HepG2 (cell line): Measurements from ENCODE around the gene CACNA1F. TPM values are rescaled to one million over a fixed set of nuclear protein-coding genes. Genes with fewer than 3 reads are reported as not detected.
A peak's percentile ranks its signal among the peaks of the same experiment; 100 is the strongest.

ENCODE experiments used
- ATAC-seq: fragments of 200-7000 bp; cut with Tn5 transposase; 3 replicates; pipeline ENCODE4 v1.9.1; 2020; ENCODE audit warnings: mild to moderate bottlenecking, moderate library complexity
- BruUV-seq: library from RNA; stranded (reverse); fragments of 400-500 nt; replicated peaks from 2 replicates; lab custom pipeline; 2021; lab: Mats Ljungman, UMichigan
- CTCF ChIA-PET: fragments of 300-600 bp; formaldehyde crosslinking; extraction: SDS; loops from one replicate; lab custom pipeline; 2021; ENCODE audit warnings: low total read pairs, inconsistent platforms, low intra/inter-chr PET ratio; lab: Yijun Ruan, JAX
- POLR2A ChIA-PET: fragments of 350-600 bp; sonication (Branson Sonifier 250); formaldehyde crosslinking; loops from one replicate; lab custom pipeline; 2020; ENCODE audit warnings: antibody characterized with exemption, inconsistent platforms; lab: Yijun Ruan, JAX
- DNase-seq: peaks from one replicate; pipeline ENCODE4 v3.0.0-alpha.2; 2015; ENCODE audit warnings: low spot score
- FAIRE-seq: peaks from 3 replicates; lab custom pipeline; 2011; peaks lifted over from hg19 to GRCh38; lab: Jason Lieb, UNC
- H2AFZ ChIP-seq: one replicate; pipeline ENCODE4 v1.6.1; 2011; ENCODE audit warnings: low read length, inconsistent platforms
- H3K27ac ChIP-seq: fragments of 300-600 bp; 3 replicates; pipeline ENCODE4 v1.8.0; 2011; ENCODE audit warnings: mixed run types, mild to moderate bottlenecking, mixed read lengths, low read length, inconsistent platforms; ENCODE audit not compliant: insufficient read depth; ENCODE audit errors: extremely low read length
- H3K27me3 ChIP-seq, 2 experiments: fragments of 200-600 bp in 1 of 2; 2 replicates in 1 of 2; 3 replicates in 1 of 2; pipeline versions ENCODE4 v1.6.0 to v1.8.0; 2011; ENCODE audit warnings: low read length in 2 of 2, mild to moderate bottlenecking in 2 of 2, moderate library complexity in 2 of 2, inconsistent platforms in 1 of 2; ENCODE audit not compliant: insufficient read depth in 2 of 2, control insufficient read depth in 1 of 2
- H3K36me3 ChIP-seq, 2 experiments: fragments of 200-600 bp in 1 of 2; replicated peaks in 1 of 2; 2 replicates in 1 of 2; 3 replicates in 1 of 2; pipeline versions ENCODE4 v1.5.1 to v1.8.0; 2011; ENCODE audit warnings: low read length in 2 of 2, inconsistent platforms in 1 of 2; ENCODE audit not compliant: insufficient read depth in 2 of 2, control insufficient read depth in 1 of 2
- H3K4me1 ChIP-seq: 2 replicates; pipeline ENCODE4 v1.5.1; 2012; ENCODE audit warnings: low read length, inconsistent platforms; ENCODE audit not compliant: insufficient read depth
- H3K4me2 ChIP-seq: 2 replicates; pipeline ENCODE4 v1.6.0; 2011; ENCODE audit warnings: low read depth, low read length, inconsistent platforms
- H3K4me3 ChIP-seq, 3 experiments: fragments of 200-600 bp in 1 of 3; sonication (generic), shearing (Covaris generic) in 1 of 3; replicated peaks in 1 of 3; 2 replicates each; pipeline ENCODE4 v1.5.1; 2011 to 2016; ENCODE audit warnings: low read length in 3 of 3, inconsistent platforms in 2 of 3, low read depth in 2 of 3, mild to moderate bottlenecking in 2 of 3, control low read depth in 1 of 3, mixed read lengths in 1 of 3; ENCODE audit not compliant: insufficient read depth in 1 of 3
- H3K79me2 ChIP-seq: one replicate; pipeline ENCODE4 v1.6.1; 2011; ENCODE audit warnings: low read length, inconsistent platforms; ENCODE audit not compliant: insufficient read depth
- H3K9ac ChIP-seq: 2 replicates; pipeline ENCODE4 v1.6.0; 2011; ENCODE audit warnings: mild to moderate bottlenecking, low read depth, low read length, inconsistent platforms; ENCODE audit not compliant: insufficient read depth
- H3K9me3 ChIP-seq: 2 replicates; pipeline ENCODE4 v1.5.1; 2012; ENCODE audit warnings: mild to moderate bottlenecking, low read length
- H4K20me1 ChIP-seq: 2 replicates; pipeline ENCODE4 v1.6.0; 2011; ENCODE audit warnings: inconsistent platforms, mild to moderate bottlenecking, low read length, moderate library complexity; ENCODE audit not compliant: insufficient read depth
- BRCA1 ChIP-seq: sonication (generic); formaldehyde crosslinking; IDR thresholded peaks from 2 replicates; pipeline ENCODE4 v1.4.0; 2020; ENCODE audit warnings: missing genetic modification reagents
- CAMTA2 ChIP-seq: sonication (generic); formaldehyde crosslinking; IDR thresholded peaks from 2 replicates; pipeline ENCODE4 v1.4.0; 2020; ENCODE audit warnings: mild to moderate bottlenecking, missing genetic modification reagents, borderline replicate concordance
- NCOR1 ChIP-seq: fragments of 200-600 bp; sonication (generic); IDR thresholded peaks from 2 replicates; pipeline ENCODE4 v1.7.0; 2017; ENCODE audit warnings: antibody characterized with exemption, low read length, borderline replicate concordance
- PPARG ChIP-seq: conservative IDR thresholded peaks from 2 replicates; pipeline ENCODE4 v1.6.1; 2016; ENCODE audit warnings: missing biosample characterization, missing genetic modification reagents
- RXRA ChIP-seq: sonication (generic); formaldehyde crosslinking; IDR thresholded peaks from 2 replicates; pipeline ENCODE4 v1.5.1; 2020; ENCODE audit warnings: missing genetic modification reagents
- SALL1 ChIP-seq: sonication (generic); formaldehyde crosslinking; IDR thresholded peaks from 2 replicates; pipeline ENCODE4 v1.8.0; 2022; ENCODE audit warnings: mild to moderate bottlenecking, missing genetic modification reagents
- ZSCAN9 ChIP-seq: IDR thresholded peaks from 2 replicates; pipeline ENCODE4 v1.6.1; 2016; ENCODE audit warnings: borderline replicate concordance
- WGBS: methylation state at CpG from one replicate; pipeline ENCODE4 v1.1.6; 2017; ENCODE audit warnings: low lambda C conversion rate; 5-methylcytosine and 5-hydroxymethylcytosine counted together
- in situ Hi-C: cut with HindIII; loops from 2 replicates; pipeline ENCODE4 v1.10.0; 2017; ENCODE audit warnings: low pct_unique_long_range_greater_than_20kb; ENCODE audit not compliant: extremely low pct_ligation_motif_present
- intact Hi-C: fragments of 100-400 bp; cut with micrococcal nuclease; formaldehyde crosslinking; loops from one replicate; pipeline ENCODE4 v1.10.0; 2022; ENCODE audit not compliant: unreplicated experiment
- polyA plus RNA-seq, 8 experiments: library from polyadenylated mRNA; depleted of rRNA in 3 of 8; stranded (reverse) in 7 of 8; unstranded in 1 of 8; fragments of >200 nt; fragmentation: Illumina TruSeq in 4 of 8; extraction: Trizol in 4 of 8; gene quantifications; 2 replicates each; pipeline versions ENCODE4 v1.2.1 to v1.2.3, GENCODE V29; 2011 to 2016; ENCODE audit warnings: low read depth in 4 of 8, missing spikeins in 1 of 8, mixed read lengths in 1 of 8; ENCODE audit not compliant: insufficient read depth in 1 of 8
- total RNA-seq, 5 experiments: library from RNA; depleted of rRNA; stranded (reverse); fragments of >200 nt; fragmentation: Illumina TruSeq; extraction: Trizol; gene quantifications; 2 replicates each; pipeline ENCODE4 v1.2.3, GENCODE V29; 2016; ENCODE audit warnings: low read depth in 1 of 5
- TF ChIP-seq, protein P1 (sequence below): sonication (generic); formaldehyde crosslinking; IDR thresholded peaks from 2 replicates; pipeline ENCODE4 v1.5.1; 2020; ENCODE audit warnings: mild to moderate bottlenecking, missing genetic modification reagents, moderate library complexity
- TF ChIP-seq, protein P2 (sequence below): sonication (generic); formaldehyde crosslinking; IDR thresholded peaks from 2 replicates; pipeline ENCODE4 v1.5.0; 2020; ENCODE audit warnings: mild to moderate bottlenecking, missing genetic modification reagents
- TF ChIP-seq, protein P3 (sequence below): IDR thresholded peaks from 2 replicates; pipeline ENCODE4 v1.6.1; 2016

CACNA1F gene
- total and polyA plus RNA-seq, 2 of the 13 experiments (the other 11 are each of a cell fraction or from before 2014, with no cell fraction given) = 0.03 TPM; not detected in 1

DNA sequence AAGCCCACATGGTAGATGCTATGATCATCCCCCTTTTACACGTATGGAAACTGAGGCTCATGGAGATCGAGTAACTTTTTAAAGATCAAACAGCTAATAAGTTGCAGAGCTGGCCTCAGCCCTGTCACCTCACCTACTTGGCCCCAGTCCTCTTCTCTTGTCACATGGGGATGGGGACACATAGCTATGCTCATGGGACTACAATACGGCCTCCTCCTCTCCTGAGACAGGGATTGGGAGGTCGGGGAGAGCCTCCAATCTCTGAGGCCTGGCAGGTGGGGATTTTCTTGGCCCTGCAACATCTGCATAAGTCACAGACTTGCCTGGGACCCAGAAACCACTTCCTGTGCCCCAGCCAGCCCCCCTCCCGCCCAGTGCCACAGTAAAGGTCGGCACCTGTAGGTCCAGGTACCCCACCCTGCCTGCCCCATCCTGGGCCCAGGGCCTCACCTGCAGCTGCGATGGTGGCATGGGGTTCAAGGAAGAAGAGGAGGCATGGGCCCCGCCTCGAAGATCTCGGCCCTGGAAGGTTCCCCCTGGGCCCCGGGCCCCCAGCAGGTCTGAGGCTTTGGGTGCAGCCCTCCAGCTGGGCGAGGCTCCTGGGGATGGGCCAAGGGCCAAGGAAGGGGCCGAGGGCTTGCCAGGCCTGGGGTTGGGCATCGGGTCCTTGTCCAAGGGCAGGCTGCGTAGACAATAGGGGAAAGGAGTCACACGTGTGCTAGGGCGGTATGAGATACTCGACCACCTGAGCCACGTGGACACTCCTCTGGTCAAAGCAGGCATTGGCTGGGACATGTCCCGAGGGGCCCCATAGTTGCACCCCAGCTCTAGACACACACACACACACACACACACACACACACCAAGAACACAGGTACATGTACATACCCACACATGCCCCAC lies 25.0 kb upstream of the CACNA1F start (continued):
- TF ChIP-seq, protein P1, sequence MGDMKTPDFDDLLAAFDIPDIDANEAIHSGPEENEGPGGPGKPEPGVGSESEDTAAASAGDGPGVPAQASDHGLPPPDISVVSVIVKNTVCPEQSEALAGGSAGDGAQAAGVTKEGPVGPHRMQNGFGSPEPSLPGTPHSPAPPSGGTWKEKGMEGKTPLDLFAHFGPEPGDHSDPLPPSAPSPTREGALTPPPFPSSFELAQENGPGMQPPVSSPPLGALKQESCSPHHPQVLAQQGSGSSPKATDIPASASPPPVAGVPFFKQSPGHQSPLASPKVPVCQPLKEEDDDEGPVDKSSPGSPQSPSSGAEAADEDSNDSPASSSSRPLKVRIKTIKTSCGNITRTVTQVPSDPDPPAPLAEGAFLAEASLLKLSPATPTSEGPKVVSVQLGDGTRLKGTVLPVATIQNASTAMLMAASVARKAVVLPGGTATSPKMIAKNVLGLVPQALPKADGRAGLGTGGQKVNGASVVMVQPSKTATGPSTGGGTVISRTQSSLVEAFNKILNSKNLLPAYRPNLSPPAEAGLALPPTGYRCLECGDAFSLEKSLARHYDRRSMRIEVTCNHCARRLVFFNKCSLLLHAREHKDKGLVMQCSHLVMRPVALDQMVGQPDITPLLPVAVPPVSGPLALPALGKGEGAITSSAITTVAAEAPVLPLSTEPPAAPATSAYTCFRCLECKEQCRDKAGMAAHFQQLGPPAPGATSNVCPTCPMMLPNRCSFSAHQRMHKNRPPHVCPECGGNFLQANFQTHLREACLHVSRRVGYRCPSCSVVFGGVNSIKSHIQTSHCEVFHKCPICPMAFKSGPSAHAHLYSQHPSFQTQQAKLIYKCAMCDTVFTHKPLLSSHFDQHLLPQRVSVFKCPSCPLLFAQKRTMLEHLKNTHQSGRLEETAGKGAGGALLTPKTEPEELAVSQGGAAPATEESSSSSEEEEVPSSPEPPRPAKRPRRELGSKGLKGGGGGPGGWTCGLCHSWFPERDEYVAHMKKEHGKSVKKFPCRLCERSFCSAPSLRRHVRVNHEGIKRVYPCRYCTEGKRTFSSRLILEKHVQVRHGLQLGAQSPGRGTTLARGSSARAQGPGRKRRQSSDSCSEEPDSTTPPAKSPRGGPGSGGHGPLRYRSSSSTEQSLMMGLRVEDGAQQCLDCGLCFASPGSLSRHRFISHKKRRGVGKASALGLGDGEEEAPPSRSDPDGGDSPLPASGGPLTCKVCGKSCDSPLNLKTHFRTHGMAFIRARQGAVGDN (CRISPR knock-in tag) = peak; percentile 39; the same call in 1 of the 2 replicates
- no peak for TF ChIP-seq CAMTA2 (CRISPR knock-in tag)
- TF ChIP-seq, all 625 proteins: peak for 2

DNA sequence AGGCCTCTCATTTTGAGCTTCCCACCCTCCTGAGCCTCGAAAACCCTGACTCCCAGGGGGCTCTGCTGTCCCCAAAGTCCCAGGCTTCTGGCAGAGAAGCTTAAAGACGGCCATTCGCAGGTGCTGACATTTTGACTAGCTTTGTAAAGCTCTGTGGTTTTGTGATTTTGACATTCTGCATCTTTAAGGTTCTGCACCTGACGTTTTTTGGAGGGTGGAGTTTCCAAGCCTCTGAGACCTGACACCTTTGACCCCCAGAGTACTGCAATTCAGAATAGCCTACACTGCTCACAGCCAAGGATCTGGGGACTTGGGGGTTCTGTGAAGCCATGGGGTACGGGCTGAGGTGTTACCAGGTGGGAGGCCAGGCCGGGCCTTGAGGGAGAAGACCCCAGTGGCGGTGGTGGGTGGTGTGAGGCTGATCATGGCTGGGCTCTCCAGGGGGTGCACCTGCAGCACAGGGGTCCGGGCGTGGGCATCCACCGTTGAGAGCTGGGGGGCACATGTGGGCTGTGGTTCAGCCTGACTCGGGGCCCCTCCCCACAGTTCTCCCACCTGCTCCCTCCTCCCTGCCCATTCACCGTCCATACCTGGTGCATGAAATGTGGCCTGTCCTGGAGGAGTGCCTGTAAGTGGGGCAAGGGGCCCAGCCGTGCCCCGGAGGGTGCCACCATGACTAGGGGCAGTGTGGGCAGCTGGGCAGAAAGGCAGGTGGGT lies 24.1 kb upstream of the CACNA1F start:
- BruUV-seq = no TSS peak
- FAIRE-seq = no peak
- CTCF ChIA-PET = no interaction called here

More for the DNA sequence above, 24.1 kb upstream of the CACNA1F start:
- WGBS = no CpG with 5 or more reads among the region's 14 CpGs
- Histone ChIP-seq H3K27me3 (no peaks in the 10 kb centered on the region), H3K9me3 (no peaks in the 10 kb centered on the region), H3K36me3 (no peaks in the 10 kb centered on the region), H3K4me2 (no peak overlapping the region), H3K9ac (no peak overlapping the region), H4K20me1 (no peaks in the 10 kb centered on the region), H3K4me3 (no peak overlapping the region), H3K27ac (no peak overlapping the region), H3K79me2 (no peaks in the 10 kb centered on the region), H3K4me1 (peaks cover 11% of the 10 kb centered on the region), H2AFZ (no peak overlapping the region)
- in situ Hi-C loops = no loop called here
- DNase-seq (no peak), ATAC-seq (no peak)
- intact Hi-C loops = no loop called here
- TF ChIP-seq NCOR1 (no peak), PPARG (CRISPR knock-in tag) (no peak), BRCA1 (CRISPR knock-in tag) (no peak), RXRA (CRISPR knock-in tag) (no peak), CAMTA2 (CRISPR knock-in tag) (no peak), SALL1 (CRISPR knock-in tag) (no peak), ZSCAN9 (CRISPR knock-in tag) (no peak)
- TF ChIP-seq, protein P2, sequence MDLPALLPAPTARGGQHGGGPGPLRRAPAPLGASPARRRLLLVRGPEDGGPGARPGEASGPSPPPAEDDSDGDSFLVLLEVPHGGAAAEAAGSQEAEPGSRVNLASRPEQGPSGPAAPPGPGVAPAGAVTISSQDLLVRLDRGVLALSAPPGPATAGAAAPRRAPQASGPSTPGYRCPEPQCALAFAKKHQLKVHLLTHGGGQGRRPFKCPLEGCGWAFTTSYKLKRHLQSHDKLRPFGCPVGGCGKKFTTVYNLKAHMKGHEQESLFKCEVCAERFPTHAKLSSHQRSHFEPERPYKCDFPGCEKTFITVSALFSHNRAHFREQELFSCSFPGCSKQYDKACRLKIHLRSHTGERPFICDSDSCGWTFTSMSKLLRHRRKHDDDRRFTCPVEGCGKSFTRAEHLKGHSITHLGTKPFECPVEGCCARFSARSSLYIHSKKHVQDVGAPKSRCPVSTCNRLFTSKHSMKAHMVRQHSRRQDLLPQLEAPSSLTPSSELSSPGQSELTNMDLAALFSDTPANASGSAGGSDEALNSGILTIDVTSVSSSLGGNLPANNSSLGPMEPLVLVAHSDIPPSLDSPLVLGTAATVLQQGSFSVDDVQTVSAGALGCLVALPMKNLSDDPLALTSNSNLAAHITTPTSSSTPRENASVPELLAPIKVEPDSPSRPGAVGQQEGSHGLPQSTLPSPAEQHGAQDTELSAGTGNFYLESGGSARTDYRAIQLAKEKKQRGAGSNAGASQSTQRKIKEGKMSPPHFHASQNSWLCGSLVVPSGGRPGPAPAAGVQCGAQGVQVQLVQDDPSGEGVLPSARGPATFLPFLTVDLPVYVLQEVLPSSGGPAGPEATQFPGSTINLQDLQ = no peak
- TF ChIP-seq, protein P3, sequence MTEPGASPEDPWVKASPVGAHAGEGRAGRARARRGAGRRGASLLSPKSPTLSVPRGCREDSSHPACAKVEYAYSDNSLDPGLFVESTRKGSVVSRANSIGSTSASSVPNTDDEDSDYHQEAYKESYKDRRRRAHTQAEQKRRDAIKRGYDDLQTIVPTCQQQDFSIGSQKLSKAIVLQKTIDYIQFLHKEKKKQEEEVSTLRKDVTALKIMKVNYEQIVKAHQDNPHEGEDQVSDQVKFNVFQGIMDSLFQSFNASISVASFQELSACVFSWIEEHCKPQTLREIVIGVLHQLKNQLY (CRISPR knock-in tag) = no peak
- POLR2A ChIA-PET = interaction anchor here (1.2 kb wide), 1 partner anchor 12 kb away, joined by 5 read pairs; the partner anchor contains the start of gene PPP1R3F
